ENCODE measurements around the gene AP3D1. TPM values are rescaled to one million over a fixed set of nuclear protein-coding genes. Genes with fewer than 3 reads are reported as not detected.

Gene AP3D1
- total and polyA plus RNA-seq, 9 donors, result 36.7 to 102 (median 70.2) TPM

- TF ChIP-seq CTCF (IDR thresholded peaks at IDR 0.05), result no peak
- TF ChIP-seq EP300 (IDR thresholded peaks at IDR 0.05), result no peak
- TF ChIP-seq POLR2A (IDR thresholded peaks at IDR 0.05), result no peak
- WGBS, 3 donors, result 78 to 88% (median 80%) methylated on average over 13 of the region's 13 CpGs
- Histone ChIP-seq H3K36me3 (no peaks in the 10 kb centered on the region), H3K4me3 (no peak overlapping the region), H3K27ac (no peak overlapping the region), H3K27me3 (no peaks in the 10 kb centered on the region), H3K9me3 (no peaks in the 10 kb centered on the region), H3K4me1 (ENCODE audit: insufficient read depth) (peaks cover 13% of the 10 kb centered on the region)
- intact Hi-C loops (cut with DNase I), result loop anchor here in 1 of 4 donors (10.0 kb wide), 1 partner anchor 130 kb away; no protein-coding TSS in a partner anchor
- DNase-seq, result peak in 1 of 5 donors; percentile 42
Measured at GRCh38 chr19:2064395-2064787, 87.0 kb downstream of the AP3D1 start.

GRCh38 chr19:2063824-2064223 lies 87.5 kb downstream of the AP3D1 start:
- TF ChIP-seq CTCF (IDR thresholded peaks at IDR 0.05), result no peak
- no peak for TF ChIP-seq POLR2A (IDR thresholded peaks at IDR 0.05)
- no peak for TF ChIP-seq EP300 (IDR thresholded peaks at IDR 0.05)
- intact Hi-C loops (cut with DNase I), result loop anchor here in 1 of 4 donors (10.0 kb wide), 1 partner anchor 129 kb away; no protein-coding TSS in a partner anchor
- peak in 1 of 5 donors; percentile 23 for DNase-seq
- Histone ChIP-seq H3K27ac (no peak overlapping the region), H3K4me1 (ENCODE audit: insufficient read depth) (peaks cover 13% of the 10 kb centered on the region), H3K4me3 (no peak overlapping the region), H3K9me3 (no peaks in the 10 kb centered on the region), H3K36me3 (no peaks in the 10 kb centered on the region), H3K27me3 (no peaks in the 10 kb centered on the region)
- WGBS, 3 donors, result 84 to 87% (median 87%) methylated on average over 8 of the region's 8 CpGs

GRCh38 chr19:2062770-2063169 lies 88.6 kb downstream of the AP3D1 start:
- TF ChIP-seq CTCF (IDR thresholded peaks at IDR 0.05), result no peak
- no peak for TF ChIP-seq EP300 (IDR thresholded peaks at IDR 0.05)
- TF ChIP-seq POLR2A (IDR thresholded peaks at IDR 0.05), result no peak
- H3K4me3 ChIP-seq, result no peak overlapping the region
- no peaks in the 10 kb centered on the region for H3K36me3 ChIP-seq
- no peaks in the 10 kb centered on the region for H3K9me3 ChIP-seq
- intact Hi-C loops (cut with DNase I), result loop anchor here in 1 of 4 donors (10.0 kb wide), 1 partner anchor 128 kb away; no protein-coding TSS in a partner anchor
- H3K27me3 ChIP-seq, result no peaks in the 10 kb centered on the region
- WGBS, 3 donors, result 86 to 89% (median 86%) methylated on average over 9 of the region's 9 CpGs
- H3K27ac ChIP-seq, result no peak overlapping the region
- peaks cover 13% of the 10 kb centered on the region for H3K4me1 ChIP-seq (ENCODE audit: insufficient read depth)
- peak in 1 of 5 donors; percentile 29 for DNase-seq

GRCh38 chr19:2062389-2062729 lies 89.0 kb downstream of the AP3D1 start:
- no peak for TF ChIP-seq POLR2A (IDR thresholded peaks at IDR 0.05)
- no peak for TF ChIP-seq CTCF (IDR thresholded peaks at IDR 0.05)
- no peak for TF ChIP-seq EP300 (IDR thresholded peaks at IDR 0.05)
- no peaks in the 10 kb centered on the region for H3K36me3 ChIP-seq
- intact Hi-C loops (cut with DNase I), result loop anchor here in 1 of 4 donors (10.0 kb wide), 1 partner anchor 128 kb away; no protein-coding TSS in a partner anchor
- no peaks in the 10 kb centered on the region for H3K27me3 ChIP-seq
- 54 to 74% (median 59%) methylated on average over 10 of the region's 10 CpGs for WGBS, 3 donors
- peak in 2 of 5 donors; percentile 50 to 51 for DNase-seq
- H3K9me3 ChIP-seq, result no peaks in the 10 kb centered on the region
- H3K4me3 ChIP-seq, result peak overlapping the region; percentile 50
- H3K4me1 ChIP-seq (ENCODE audit: insufficient read depth), result peaks cover 13% of the 10 kb centered on the region
- peak overlapping the region in 1 of 2 donors; percentile 63 for H3K27ac ChIP-seq

Measured in ovary (tissue), 9 donors.